ENCODE results near the gene PAQR4.

Gene PAQR4

DNA sequence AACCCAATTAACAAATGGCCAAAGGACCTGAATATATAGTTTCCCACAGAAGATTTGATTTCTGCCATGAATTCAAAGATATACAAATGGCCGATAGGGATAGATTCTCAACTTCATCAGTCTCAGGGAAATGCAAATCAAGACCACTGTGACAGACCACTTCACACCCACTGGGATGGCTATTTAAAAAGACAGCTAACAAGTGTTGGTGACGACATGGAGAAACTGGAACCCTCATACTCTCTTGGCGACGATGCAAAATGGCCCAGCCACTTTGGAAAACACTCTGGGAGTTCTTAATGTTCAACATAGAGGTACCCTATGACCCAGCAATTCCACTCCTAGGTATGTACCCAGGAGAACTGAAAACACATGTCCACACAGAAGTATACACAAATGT lies 22.5 kb upstream of the PAQR4 start:
- DNase-seq: no peak

GRCh38 chr16:2948807-2949704 lies 20.1 kb upstream of the PAQR4 start:
- DNase-seq: no peak

DNA sequence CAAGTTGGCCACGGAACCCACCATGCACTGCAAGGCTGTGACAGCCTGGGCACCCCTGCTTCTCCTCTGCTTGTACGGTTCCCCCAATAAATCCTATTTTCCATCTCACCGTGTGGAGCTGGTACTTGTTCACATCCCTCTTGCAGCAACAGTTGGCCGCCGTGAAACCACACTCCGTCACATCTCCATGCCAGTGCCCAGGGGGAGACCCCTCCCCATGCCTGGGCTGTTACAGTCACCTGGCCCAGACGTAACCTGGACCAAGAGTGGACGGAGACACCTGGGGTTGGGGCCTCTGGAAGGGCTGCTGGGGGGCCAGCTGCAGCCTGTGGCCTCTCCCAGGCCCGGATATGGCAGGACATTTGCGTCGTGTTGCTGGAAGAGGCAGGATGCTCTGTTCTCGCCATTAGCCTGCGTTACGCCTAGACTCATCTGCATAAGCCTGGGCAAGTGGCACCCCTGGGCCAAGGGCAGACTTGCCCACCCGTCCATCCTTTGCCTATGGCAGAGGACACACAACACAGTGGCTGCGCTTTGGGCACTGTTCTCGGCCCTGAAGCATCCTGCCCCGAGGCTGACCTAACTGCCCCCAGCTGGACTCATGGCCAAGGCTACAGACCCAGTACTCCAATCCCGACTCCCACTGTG lies 19.3 kb upstream of the PAQR4 start:
- DNase-seq: no peak

DNA sequence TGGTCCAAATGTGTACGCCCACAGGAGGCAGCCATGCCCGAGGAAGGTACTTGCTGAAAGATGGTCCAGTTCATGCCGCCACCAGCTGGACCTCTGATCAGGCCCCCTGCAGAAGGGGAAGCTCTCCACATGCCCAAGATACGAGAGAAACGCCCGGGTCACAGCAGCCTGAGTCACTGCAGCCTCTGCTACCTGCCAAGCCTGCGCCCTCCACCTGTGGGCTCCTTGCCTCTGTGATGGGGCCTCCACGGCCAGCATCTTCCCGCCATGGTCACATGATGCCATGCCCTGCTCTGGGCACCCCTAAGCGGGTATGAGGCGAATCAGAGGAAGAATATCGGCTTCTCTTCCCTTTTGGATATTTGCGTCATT lies 18.8 kb upstream of the PAQR4 start:
- no peak for DNase-seq

- no peak for DNase-seq
Observed at GRCh38 chr16:2950773-2951172, 18.4 kb upstream of the PAQR4 start.

DNA sequence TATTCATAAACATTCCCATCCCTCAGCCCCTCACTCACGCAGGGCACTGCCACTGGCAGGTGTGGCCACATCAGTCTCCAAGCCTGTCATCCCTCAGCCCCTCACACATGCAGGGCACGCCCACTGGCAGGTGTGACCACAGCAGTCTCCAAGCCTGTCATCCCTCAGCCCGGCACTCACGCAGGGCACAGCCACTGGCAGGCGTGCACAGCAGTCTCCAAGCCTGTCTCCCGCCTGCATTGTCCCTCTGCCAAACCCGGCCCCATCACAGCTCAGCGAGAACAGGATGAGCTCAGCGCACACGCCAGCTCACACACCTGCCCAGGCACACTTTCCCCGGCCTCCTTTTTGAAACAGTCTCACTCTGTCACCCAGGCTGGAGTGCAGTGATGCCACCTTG lies 16.5 kb upstream of the PAQR4 start:
- no peak for DNase-seq

GRCh38 chr16:2953706-2954627 lies 15.2 kb upstream of the PAQR4 start:
- no peak for DNase-seq

DNA sequence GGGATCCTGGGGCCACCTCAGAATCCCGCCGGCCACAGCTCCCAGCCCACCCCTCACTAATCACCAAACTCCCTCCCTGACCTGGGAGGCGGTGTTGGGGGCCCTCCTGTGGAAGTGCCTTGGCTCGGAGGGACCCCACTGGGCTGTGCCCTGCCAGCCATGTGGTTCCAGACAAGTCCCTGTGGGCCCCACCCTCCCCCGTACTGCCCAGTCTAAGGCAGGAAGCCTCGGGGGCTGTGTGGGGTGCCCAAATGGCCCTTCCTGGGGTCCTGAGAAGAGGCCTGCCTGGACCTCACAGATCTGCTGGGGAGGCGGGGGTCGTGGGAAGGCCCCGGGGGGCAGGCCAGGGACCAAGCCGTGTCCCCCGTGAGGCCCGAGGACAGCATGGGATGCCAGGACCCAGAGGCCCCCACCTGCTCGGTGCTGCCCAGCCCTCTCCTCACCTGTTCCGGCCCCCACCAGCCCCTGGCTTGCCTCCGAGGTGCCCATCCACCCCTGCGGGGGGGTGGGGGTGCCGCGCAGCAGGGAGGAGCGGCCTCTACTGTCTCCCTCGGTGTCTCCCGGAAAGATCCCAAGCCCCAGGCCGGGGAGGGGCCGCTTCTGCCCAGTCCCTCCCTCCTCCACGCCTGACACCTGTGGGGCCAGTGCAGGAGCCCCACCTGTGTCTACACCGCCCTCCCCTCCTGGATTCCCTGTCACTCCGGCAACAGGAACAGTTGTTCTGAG lies 14.3 kb upstream of the PAQR4 start:
- DNase-seq: no peak

GRCh38 chr16:2955438-2955778 lies 13.7 kb upstream of the PAQR4 start:
- no peak for DNase-seq

DNA sequence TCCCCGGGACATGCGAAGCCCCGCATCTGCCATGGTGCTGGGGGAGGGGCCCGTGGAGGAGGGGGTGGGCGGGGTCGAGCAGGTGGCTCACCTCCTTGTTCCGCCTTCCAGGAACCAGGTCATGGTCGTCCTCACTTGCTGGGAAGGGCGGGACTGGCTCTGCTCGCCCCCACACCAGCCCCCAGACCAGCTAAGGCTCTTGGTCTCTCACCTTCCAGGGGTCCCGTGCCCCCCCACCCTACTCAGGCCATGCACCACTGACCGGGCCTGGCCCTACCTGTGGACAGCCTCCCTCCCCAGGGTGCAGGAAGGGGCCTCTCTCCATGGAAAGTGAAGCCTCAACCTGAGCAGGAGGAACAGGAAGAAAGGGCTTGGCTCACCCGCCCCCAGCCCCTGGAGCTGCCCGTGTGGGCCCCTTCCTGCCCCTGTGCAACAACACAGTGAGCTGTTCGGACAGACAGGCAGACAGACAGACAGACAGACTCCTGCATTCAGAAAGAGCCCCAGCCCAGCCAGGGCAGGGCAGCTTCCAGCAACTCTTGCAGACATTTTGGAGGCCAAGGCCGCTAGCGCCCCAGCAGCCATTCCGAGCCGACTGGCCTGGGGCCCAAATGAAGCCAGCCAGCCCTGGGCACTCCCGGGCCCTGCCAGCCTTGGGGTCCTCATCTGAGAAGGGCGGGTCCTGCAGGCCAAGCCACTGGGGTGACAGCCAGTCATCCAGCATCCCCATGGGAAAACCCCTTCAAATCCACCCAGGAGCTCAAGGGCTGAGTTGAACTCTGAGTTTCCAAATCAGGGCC lies 13.2 kb upstream of the PAQR4 start:
- DNase-seq: no peak

- no peak for DNase-seq
Observed at GRCh38 chr16:2956579-2956956, 12.6 kb upstream of the PAQR4 start.

GRCh38 chr16:2959206-2959605 lies 9.9 kb upstream of the PAQR4 start:
- DNase-seq: no peak

DNA sequence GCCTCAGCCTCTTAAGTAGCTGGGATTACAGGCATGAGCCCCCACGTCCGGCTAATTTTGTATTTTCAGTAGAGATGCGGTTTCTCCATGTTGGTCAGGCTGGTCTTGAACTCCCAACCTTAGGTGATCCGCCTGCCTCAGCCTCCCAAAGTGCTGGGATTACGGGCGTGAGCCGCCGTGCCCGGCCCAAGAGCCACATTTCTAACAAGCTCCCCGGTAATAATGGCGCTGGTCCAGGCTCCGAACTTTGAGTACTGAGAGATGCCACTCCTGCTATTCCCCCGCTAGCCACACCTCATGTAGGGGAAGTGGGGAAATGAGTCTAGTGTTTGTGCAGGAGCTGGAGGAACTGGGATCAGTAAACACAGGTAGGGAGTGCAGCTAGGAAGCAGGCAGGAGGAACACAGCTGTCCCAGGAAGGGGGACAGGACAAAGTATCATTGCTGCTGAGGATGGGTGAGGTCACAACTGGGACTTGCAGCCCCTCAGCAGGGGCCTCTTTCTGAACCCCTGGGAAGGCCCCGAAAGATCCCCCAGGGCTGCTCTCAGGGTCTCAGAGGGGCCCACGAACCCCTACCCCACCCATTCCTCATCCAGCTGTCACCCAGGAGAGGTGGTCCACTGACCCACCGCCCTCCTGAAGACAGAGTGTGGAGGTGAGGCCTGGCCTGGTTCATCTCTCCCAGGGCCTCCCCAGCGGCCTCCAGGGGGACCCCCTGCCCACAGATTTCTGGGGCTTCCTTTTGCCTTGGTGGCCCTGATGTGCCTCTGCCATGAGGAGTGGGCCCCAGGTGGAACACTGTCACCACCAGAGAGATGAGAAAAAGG lies 8.8 kb upstream of the PAQR4 start:
- no peak for DNase-seq

GRCh38 chr16:2962334-2963073 lies 6.6 kb upstream of the PAQR4 start:
- no peak for DNase-seq

DNA sequence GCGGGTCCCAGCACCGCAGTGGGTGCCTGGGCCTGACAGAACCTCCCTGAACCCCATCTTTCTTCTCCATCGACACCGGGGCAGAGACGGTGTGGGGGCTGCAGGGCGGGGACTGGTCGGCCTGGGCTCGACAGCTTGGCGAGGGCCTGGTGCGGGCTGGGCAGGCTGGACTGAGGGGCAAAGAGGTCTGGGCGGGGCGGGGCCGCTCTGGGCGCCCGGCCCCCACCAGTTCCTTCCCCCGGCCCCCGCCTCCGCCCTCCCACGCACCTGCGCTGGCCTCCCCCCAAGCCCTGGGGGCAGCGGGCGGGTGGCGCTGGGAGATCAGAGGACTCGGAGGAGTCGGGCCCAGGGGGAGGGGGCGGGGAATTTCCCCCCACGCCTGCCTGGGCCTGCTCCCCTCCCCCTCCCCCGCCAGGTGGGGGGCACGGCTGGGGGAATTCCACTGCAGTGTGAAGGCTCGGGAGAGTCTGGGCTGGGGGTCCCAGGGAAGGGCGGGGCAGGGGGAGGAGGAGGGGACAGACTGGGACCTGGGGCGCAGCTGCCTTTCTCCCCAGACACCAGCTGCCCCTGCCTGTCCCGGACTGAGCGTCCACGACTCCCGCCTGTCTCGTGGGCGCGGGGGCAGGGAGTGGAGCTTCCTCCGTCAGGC lies 6.0 kb upstream of the PAQR4 start:
- DNase-seq: no peak

DNA sequence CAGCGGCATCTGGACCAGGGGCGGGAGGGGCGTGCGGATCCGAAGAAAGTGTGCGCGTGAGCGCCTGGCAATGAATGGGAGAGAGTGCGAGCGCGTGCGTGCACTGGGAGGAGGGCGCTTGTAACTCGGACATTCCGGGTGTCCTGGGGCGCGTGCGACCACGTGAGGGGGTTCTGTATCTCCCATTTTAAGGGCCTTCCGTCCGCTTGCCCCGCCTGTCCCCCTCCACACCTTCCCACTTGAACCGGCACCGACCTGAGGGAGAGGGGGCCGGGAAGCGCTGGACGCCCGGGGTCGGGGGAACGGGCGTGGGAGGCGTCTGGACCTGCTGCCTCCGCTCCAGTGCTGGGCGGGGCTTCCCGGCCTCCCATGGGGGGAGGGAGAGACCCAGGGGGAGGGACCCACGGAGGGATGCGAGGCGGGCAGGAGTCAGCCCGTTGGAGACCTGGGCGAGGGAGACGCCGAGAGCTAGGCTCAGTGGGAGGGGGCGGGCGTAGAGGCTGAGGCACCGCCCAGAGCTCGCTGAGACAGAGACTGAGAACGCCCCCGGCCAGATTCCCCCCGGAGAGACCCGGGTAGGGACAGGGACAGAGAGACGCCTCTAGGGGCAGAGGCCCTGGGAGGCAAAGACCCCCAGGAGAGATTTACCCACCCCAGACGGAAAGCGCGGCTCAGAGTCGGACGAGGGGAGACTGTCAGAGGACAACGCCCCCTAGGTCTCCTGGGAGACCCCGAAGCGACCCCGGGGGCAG lies 5.2 kb upstream of the PAQR4 start, which contains the start of gene KREMEN2:
KREMEN2 (plus strand) TSS at position 553 of the 752 bp plus-strand sequence. CDS start 246 bp downstream, outside the sequence.
- no peak for DNase-seq

DNA sequence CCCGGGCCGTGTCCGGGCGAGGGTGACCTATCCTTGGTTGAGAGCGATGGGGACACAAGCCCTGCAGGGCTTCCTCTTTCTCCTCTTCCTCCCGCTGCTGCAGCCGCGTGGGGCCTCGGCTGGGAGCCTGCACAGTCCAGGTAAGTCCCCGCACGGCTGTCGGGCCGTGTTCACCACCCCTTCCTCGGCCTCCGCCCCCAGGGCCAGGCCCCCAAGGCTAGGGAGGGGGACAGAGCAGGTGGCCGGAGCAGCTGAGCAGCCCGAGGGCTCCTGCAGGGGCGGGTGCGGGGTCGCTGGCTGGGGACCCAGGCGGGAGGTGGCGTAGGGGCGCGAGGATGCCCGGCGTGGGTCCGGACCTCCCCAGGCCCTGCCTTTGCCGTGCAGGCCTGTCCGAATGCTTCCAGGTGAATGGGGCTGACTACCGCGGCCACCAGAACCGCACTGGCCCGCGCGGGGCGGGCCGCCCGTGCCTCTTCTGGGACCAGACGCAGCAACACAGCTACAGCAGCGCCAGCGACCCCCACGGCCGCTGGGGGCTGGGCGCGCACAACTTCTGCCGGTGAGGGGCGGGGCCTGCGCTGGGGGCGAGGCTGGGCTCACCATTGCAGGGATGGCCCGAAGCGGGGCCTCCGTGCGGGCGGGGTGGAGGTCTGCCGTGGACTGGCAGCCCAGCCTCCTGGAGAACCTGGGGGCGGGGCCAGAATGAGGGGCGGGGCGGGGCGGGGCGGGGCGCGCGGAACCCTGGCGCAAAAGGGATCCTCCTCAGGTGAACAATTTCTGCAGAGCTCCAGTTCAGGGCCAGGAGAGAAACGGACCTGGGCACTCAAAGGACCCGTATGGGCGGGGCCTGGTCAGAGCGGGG lies 4.4 kb upstream of the PAQR4 start:
- no peak for DNase-seq
